Muscle of leg (tissue), 11 donors: ENCODE data around the gene TSPAN31. TPM values are rescaled to one million over a fixed set of nuclear protein-coding genes. Genes with fewer than 3 reads are reported as not detected.
A peak's percentile ranks its signal among the peaks of the same experiment; 100 is the strongest.

Source experiments
- DNase-seq: peaks from one replicate; pipeline ENCODE4 v3.0.0; 2013
- H3K27ac ChIP-seq: one replicate; pipeline ENCODE4 v1.5.1; 2013; ENCODE audit warnings: mild to moderate bottlenecking, low read length, control low read depth
- H3K27me3 ChIP-seq: one replicate; pipeline ENCODE4 v1.6.1; 2013; ENCODE audit warnings: low read length; ENCODE audit not compliant: control insufficient read depth, insufficient read depth
- H3K36me3 ChIP-seq: one replicate; pipeline ENCODE4 v1.6.1; 2013; ENCODE audit warnings: low read length; ENCODE audit not compliant: control insufficient read depth, insufficient read depth
- H3K4me1 ChIP-seq: one replicate; pipeline ENCODE4 v1.6.1; 2013; ENCODE audit warnings: low read length; ENCODE audit not compliant: control insufficient read depth, insufficient read depth
- H3K4me3 ChIP-seq: one replicate; pipeline ENCODE4 v1.5.1; 2013; ENCODE audit warnings: low read length, control low read depth
- H3K9me3 ChIP-seq: replicated peaks from 2 replicates; pipeline ENCODE4 v1.6.1; 2013; ENCODE audit warnings: low read depth, low read length; ENCODE audit not compliant: control insufficient read depth
- WGBS: methylation state at CpG from one replicate; pipeline ENCODE4 v1.1.5; 2013; ENCODE audit warnings: missing lambda C conversion rate; ENCODE audit not compliant: insufficient coverage; 5-methylcytosine and 5-hydroxymethylcytosine counted together
- polyA plus RNA-seq, 8 donors: library from polyadenylated mRNA; unstranded; fragments of 120-200 nt; gene quantifications; one replicate each; pipeline versions ENCODE4 v1.2.1 to v1.2.3, GENCODE V29; 2013; ENCODE audit warnings: inconsistent platforms in 1 of 8, low replicate concordance in 1 of 8; ENCODE audit not compliant: insufficient read length in 8 of 8, insufficient read depth in 1 of 8
- total RNA-seq: library from RNA; stranded (reverse); fragments of 120-200 nt; gene quantifications from one replicate; pipeline ENCODE4 v1.2.4, GENCODE V29; 2013

The TSPAN31 gene
- total and polyA plus RNA-seq, 9 donors: 26.3 to 52.5 (median 45.0) TPM

GRCh38 chr12:57735952-57736740, 8.7 kb upstream of the TSPAN31 start:
- peaks cover 57% of the 10 kb centered on the region for H3K4me1 ChIP-seq
- H3K36me3 ChIP-seq: peaks cover 8% of the 10 kb centered on the region
- 6% methylated on average over 30 of the region's 49 CpGs for WGBS
- peak overlapping the region; percentile 13 for H3K4me3 ChIP-seq
- peaks cover 59% of the 10 kb centered on the region for H3K27me3 ChIP-seq
- peak; percentile 86 for DNase-seq
- no peaks in the 10 kb centered on the region for H3K9me3 ChIP-seq
- peak overlapping the region; percentile 85 for H3K27ac ChIP-seq

GRCh38 chr12:57736741-57737466, 7.9 kb upstream of the TSPAN31 start:
- peak overlapping the region; percentile 40 for H3K4me3 ChIP-seq
- H3K9me3 ChIP-seq: no peaks in the 10 kb centered on the region
- no peak for DNase-seq
- H3K4me1 ChIP-seq: peaks cover 60% of the 10 kb centered on the region
- WGBS: 15% methylated on average over 31 of the region's 31 CpGs
- H3K27me3 ChIP-seq: peaks cover 66% of the 10 kb centered on the region
- peaks cover 6% of the 10 kb centered on the region for H3K36me3 ChIP-seq
- H3K27ac ChIP-seq: peak overlapping the region; percentile 85

- Histone ChIP-seq H3K4me3 (peak overlapping the region; percentile 40), H3K27me3 (peaks cover 69% of the 10 kb centered on the region)
These were observed 7.1 kb upstream of the TSPAN31 start for GRCh38 chr12:57737467-57738460.

GRCh38 chr12:57738661-57739237, 6.1 kb upstream of the TSPAN31 start, which contains the start of gene AGAP2:
AGAP2 (minus strand) TSS chr12:57738742; CDS start chr12:57738246, 496 bp downstream.
- no peaks in the 10 kb centered on the region for H3K36me3 ChIP-seq
- no peaks in the 10 kb centered on the region for H3K9me3 ChIP-seq
- peak; percentile 79 for DNase-seq
- WGBS: under 1% methylated on average over 13 of the region's 36 CpGs
- peaks cover 52% of the 10 kb centered on the region for H3K4me1 ChIP-seq
- peak within 1 kb of the TSS; percentile 43 for H3K4me3 ChIP-seq
- H3K27me3 ChIP-seq: peaks cover 69% of the 10 kb centered on the region
- H3K27ac ChIP-seq: no peak within 1 kb of the TSS

More at GRCh38 chr12:57737467-57738460, 7.1 kb upstream of the TSPAN31 start:
- peaks cover 60% of the 10 kb centered on the region for H3K4me1 ChIP-seq
- H3K36me3 ChIP-seq: peaks cover 3% of the 10 kb centered on the region
- DNase-seq: peak; percentile 54
- H3K9me3 ChIP-seq: no peaks in the 10 kb centered on the region
- WGBS: 11% methylated on average over 84 of the region's 110 CpGs
- H3K27ac ChIP-seq: no peak overlapping the region

- Histone ChIP-seq H3K27ac (no peak overlapping the region), H3K36me3 (no peaks in the 10 kb centered on the region), H3K27me3 (peaks cover 67% of the 10 kb centered on the region), H3K9me3 (no peaks in the 10 kb centered on the region), H3K4me3 (no peak overlapping the region), H3K4me1 (peaks cover 49% of the 10 kb centered on the region)
- peak; percentile 40 for DNase-seq
- no CpG with 5 or more reads among the region's 7 CpGs for WGBS
These were observed 5.5 kb upstream of the TSPAN31 start for GRCh38 chr12:57739387-57739786.

- no peak for DNase-seq
- Histone ChIP-seq H3K9me3 (no peaks in the 10 kb centered on the region), H3K36me3 (no peaks in the 10 kb centered on the region), H3K4me3 (no peak overlapping the region), H3K27me3 (peaks cover 67% of the 10 kb centered on the region), H3K27ac (no peak overlapping the region), H3K4me1 (peaks cover 43% of the 10 kb centered on the region)
- 50% methylated on average over 2 of the region's 10 CpGs for WGBS
These were observed 4.8 kb upstream of the TSPAN31 start for GRCh38 chr12:57739914-57740538.

GRCh38 chr12:57740656-57741412, 4.0 kb upstream of the TSPAN31 start:
- Histone ChIP-seq H3K27me3 (peaks cover 59% of the 10 kb centered on the region), H3K36me3 (peaks cover 1% of the 10 kb centered on the region), H3K4me1 (peaks cover 41% of the 10 kb centered on the region), H3K4me3 (no peak overlapping the region), H3K9me3 (no peaks in the 10 kb centered on the region), H3K27ac (no peak overlapping the region)
- no peak for DNase-seq
- WGBS: 32% methylated on average over 3 of the region's 5 CpGs

- no peak overlapping the region for H3K4me3 ChIP-seq
These were observed 3.4 kb upstream of the TSPAN31 start for GRCh38 chr12:57741413-57741789.

More at GRCh38 chr12:57741413-57741789, 3.4 kb upstream of the TSPAN31 start:
- peaks cover 54% of the 10 kb centered on the region for H3K27me3 ChIP-seq
- H3K27ac ChIP-seq: peak overlapping the region; percentile 25
- peak; percentile 47 for DNase-seq
- no CpG with 5 or more reads among the region's 1 CpG for WGBS
- H3K4me1 ChIP-seq: peaks cover 35% of the 10 kb centered on the region
- no peaks in the 10 kb centered on the region for H3K9me3 ChIP-seq
- H3K36me3 ChIP-seq: peaks cover 6% of the 10 kb centered on the region
